Spinal cord (tissue), 4 donors: ENCODE data around the gene CHADL. TPM values are rescaled to one million over a fixed set of nuclear protein-coding genes. Genes with fewer than 3 reads are reported as not detected.

Experiments used
- polyA plus RNA-seq, 2 donors: library from polyadenylated mRNA; unstranded; fragments of 120-200 nt; gene quantifications; one replicate each; pipeline ENCODE4 v1.2.1, GENCODE V29; 2013; ENCODE audit not compliant: insufficient read length in 2 of 2
- small RNA-seq: library from RNA; depleted of rRNA; stranded (forward); fragments of <200 nt; gene quantifications from one replicate; pipeline ENCODE3, GENCODE V24; 2014; ENCODE audit warnings: low replicate concordance
- total RNA-seq, 2 donors: library from RNA; depleted of rRNA in 1 of 2; stranded (reverse); fragments of 120-200 nt in 1 of 2; fragments of >200 nt in 1 of 2; gene quantifications; one replicate each; pipeline versions ENCODE4 v1.2.3 to v1.2.4, GENCODE V29; 2013 to 2014

The CHADL gene
- total and polyA plus RNA-seq, 4 donors = 23.2 to 48.2 (median 37.5) TPM

Small RNA genes within 50 kb of the gene (small RNA-seq; reads per million reads assigned to genes)
- not detected for gene MIR6889

Other genes with a start within 250 kb of the CHADL start
- 10 to 100 TPM; 46.9 to 67.3 TPM for gene EP300, start 148.3 kb downstream of the CHADL start, total RNA-seq
- 10 to 100 TPM; 41.0 to 42.5 TPM for gene EP300, start 148.3 kb downstream of the CHADL start, polyA plus RNA-seq
- 10 to 100 TPM; 17.1 to 26.1 TPM for gene L3MBTL2, start 35.6 kb downstream of the CHADL start, total RNA-seq
- 10 to 100 TPM; 30.6 to 32.2 TPM for gene L3MBTL2, start 35.6 kb downstream of the CHADL start, polyA plus RNA-seq
- 10 to 100 TPM; 29.9 to 35.2 TPM for gene RANGAP1, start 45.3 kb upstream of the CHADL start, total RNA-seq
- 100 to 1,000 TPM in 1 of 2 donors, 10 to 100 TPM in 1; 90.6 to 106 TPM for gene RANGAP1, start 45.3 kb upstream of the CHADL start, polyA plus RNA-seq
- 10 to 100 TPM; 41.6 to 60.3 TPM for gene ZC3H7B, start 60.6 kb upstream of the CHADL start, total RNA-seq
- 100 to 1,000 TPM; 104 to 108 TPM for gene ZC3H7B, start 60.6 kb upstream of the CHADL start, polyA plus RNA-seq
- gene TEF, start 141.0 kb upstream of the CHADL start, total RNA-seq = 10 to 100 TPM; 11.9 to 18.0 TPM
- gene TEF, start 141.0 kb upstream of the CHADL start, polyA plus RNA-seq = 10 to 100 TPM; 12.8 to 13.1 TPM
- gene TOB2, start 205.9 kb upstream of the CHADL start, total RNA-seq = 10 to 100 TPM; 17.1 to 34.0 TPM
- gene TOB2, start 205.9 kb upstream of the CHADL start, polyA plus RNA-seq = 10 to 100 TPM; 43.7 to 45.5 TPM
- 10 to 100 TPM; 30.0 to 48.8 TPM for gene PHF5A, start 227.8 kb upstream of the CHADL start, total RNA-seq
- 10 to 100 TPM; 43.0 to 46.3 TPM for gene PHF5A, start 227.8 kb upstream of the CHADL start, polyA plus RNA-seq
- gene ACO2, start 228.2 kb upstream of the CHADL start, total RNA-seq = 100 to 1,000 TPM; 101 to 113 TPM
- 100 to 1,000 TPM; 181 to 183 TPM for gene ACO2, start 228.2 kb upstream of the CHADL start, polyA plus RNA-seq